AG20443 (cell line): ENCODE data around the gene MXI1.
A peak's percentile ranks its signal among the peaks of the same experiment; 100 is the strongest.

Source experiments
- DNase-seq: peaks from one replicate; pipeline ENCODE4 v3.0.0; 2012; ENCODE audit warnings: low spot score, mixed read lengths

MXI1 gene

DNA sequence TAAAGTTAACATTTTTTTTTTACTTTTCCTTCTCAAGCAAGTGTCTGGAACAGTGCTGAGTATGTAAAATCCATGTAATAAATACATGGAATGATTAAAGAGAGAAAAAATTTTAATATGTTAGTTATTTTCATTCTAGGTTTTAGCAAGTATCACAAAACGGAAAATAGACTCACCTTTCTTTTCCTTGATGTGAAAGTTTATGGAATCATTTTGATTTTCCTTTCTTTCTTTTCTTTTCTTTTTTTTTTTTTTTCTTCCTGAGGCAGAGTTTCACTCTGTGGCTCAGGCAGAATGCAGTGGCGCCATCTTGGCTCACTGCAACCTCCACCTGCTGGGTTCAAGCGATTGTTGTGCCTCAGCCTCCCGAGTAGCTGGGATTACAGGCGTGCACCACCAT is 69.2 kb downstream of the MXI1 start:
- no peak for DNase-seq

DNA sequence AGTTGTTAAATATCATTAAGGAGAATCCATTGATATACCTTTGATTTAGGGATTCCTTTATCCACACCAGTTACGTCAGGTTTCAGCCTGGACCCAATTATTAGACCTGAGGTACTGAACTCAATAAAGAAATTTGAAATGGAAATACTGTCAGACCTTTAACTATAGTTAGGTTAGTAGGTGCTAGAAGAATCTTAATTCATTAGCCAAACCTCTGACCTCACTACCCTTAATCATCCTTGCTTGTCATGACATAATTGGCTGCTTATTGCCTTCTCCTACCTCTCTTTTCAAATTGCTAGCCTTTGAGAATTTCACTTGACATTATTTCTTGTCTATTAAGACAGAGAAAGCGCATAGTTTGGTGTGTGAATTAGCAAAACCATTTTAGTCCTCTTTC is 70.2 kb downstream of the MXI1 start:
- DNase-seq, result no peak

- DNase-seq, result no peak
Observed at GRCh38 chr10:110278562-110279406, 71.4 kb downstream of the MXI1 start.

- peak; percentile 64 for DNase-seq
Observed at GRCh38 chr10:110279407-110279986, 72.1 kb downstream of the MXI1 start.

DNA sequence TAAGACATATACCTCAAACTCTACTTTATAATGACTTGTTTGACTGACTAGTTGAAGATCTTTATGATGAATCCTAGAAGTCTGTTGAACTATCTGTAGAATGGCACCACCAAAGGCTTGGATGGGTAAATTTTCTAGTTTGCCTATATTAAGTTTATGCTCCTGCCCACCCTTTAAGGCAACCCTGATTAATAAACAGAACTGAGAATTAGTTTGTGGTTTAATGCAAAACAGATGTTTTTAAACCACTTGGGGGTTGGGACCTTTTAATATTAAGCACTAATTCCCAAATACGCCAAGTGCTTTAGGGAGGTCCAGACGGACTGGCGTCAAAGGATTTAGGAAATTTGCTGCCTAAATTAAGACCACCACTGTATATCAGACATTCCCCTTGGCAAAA is 76.9 kb downstream of the MXI1 start:
- DNase-seq, result no peak

DNA sequence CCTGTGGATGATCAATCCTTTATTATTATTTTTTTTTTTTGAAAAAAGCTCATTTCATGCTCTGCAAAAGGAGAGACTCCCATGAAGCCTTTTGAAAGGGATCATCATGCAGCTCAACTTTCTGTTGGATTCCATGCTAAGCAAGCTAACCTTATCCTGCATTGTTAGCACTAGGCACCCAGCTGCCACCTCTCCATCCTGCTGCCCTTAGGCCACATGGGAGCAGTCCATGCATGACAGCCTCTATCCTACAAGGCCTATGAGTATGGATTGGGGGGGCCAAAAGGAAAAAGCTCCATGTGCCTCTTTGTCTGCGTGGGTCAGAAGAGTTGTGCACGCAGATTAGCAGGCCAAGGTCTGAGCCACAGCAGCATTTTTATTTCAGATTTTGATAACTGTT is 78.1 kb downstream of the MXI1 start:
- no peak for DNase-seq

GRCh38 chr10:110286841-110287240 is 79.4 kb downstream of the MXI1 start:
- DNase-seq, result no peak

- no peak for DNase-seq
Observed at GRCh38 chr10:110296966-110297365, 89.6 kb downstream of the MXI1 start.

DNA sequence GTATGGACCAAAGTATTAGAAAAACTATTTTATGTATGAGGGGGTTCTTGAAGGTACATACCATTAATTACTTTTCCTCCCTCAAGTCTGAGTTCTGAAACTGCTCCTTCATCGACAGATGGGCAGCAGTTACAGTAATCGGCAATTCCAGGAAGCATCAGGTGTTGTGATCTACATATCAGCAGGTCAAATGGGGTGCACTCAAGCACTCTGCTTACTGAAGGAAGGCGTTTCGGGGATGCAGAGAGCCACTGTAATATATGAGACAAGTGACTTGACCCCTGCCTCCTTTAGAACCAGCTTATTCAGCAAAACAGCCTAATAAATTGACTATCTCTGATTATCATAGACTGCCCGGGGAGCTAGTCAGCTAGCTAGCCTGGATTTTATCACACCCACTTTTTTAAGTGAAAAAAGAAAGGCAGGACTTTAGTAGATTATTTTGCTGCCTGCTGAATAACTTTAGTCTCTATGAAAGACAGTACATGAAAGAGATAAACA is 93.1 kb downstream of the MXI1 start:
- no peak for DNase-seq

DNA sequence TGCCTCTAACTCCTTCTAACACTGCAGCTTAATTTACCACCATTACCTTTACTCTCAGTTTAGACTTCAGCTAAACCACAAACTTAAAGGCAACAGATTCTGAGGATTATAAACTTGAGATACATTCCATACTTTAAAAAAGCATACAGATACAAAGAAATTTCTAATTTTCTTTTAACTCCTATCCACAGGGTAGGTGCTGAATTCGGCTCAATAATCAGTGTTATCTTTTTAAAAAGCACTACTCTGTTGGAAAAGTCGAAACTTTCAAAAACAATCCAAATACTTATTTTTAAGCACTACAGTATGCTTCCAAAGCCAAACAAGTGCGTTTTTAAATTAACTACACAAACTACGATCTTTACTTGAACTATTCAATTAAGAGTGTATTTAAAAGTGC is 96.3 kb downstream of the MXI1 start:
- DNase-seq, result no peak

- peak; percentile 73 for DNase-seq
Observed at GRCh38 chr10:110304394-110304779, 97.0 kb downstream of the MXI1 start.

GRCh38 chr10:110304780-110305421 is 97.5 kb downstream of the MXI1 start, which contains the start of gene SMNDC1:
SMNDC1 (minus strand) TSS chr10:110304920; CDS start chr10:110303587, 1,333 bp downstream.
- peak; percentile 98 for DNase-seq

- DNase-seq, result peak; percentile 61
Observed at GRCh38 chr10:110305767-110306451, 98.5 kb downstream of the MXI1 start.

GRCh38 chr10:110306452-110306768 is 99.0 kb downstream of the MXI1 start:
- DNase-seq, result no peak

- no peak for DNase-seq
Observed at GRCh38 chr10:110307805-110308204, 100.4 kb downstream of the MXI1 start.

- DNase-seq, result no peak
Observed at GRCh38 chr10:110310741-110311140, 103.3 kb downstream of the MXI1 start.

DNA sequence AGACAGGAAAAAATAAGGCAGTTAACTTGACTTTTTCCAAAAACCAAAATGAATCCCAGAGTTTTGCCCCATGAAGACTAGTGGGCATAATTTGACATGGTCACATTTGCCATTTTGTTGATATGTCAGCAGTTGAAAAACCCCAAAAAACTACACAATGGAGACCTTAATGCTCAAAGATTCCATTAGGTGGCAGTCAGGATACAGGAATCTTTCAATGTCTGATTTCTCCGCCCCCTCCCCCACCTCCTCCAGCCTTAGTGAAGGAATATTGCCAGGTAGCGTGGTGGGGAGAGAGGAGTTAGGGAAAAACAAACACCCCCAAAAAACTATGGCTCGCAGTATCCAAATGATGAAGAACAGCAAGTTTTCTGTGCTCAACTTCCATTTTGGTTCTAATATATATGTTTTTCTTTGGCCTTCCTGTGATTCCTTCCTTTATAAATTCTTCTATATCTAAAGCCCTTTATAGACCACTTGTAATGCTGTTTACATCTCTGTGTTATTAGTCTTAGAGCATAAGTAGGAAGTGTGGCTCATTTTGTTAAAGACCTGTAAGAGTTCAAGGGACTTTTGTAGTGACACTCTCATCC is 104.0 kb downstream of the MXI1 start:
- DNase-seq, result peak; percentile 66

GRCh38 chr10:110312206-110312605 is 104.8 kb downstream of the MXI1 start:
- DNase-seq, result no peak

DNA sequence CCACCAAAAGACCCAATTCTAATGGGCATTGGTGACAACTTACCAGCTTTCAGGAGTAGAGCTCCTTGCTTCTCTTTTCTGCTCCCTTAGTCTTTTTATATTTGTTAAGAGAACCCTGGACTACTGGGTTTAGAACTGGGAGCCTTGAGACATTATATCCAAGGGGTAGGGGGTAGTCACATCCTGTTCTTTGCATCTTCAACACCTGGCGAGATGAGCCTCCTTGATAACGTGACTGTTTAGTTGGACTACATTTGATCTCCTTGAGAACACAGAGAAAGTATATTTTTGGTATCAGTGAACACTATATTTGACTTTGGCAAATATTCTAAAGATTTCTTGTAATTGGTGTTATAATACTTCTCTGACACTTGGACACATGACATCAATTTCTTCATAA is 106.3 kb downstream of the MXI1 start:
- DNase-seq, result no peak

DNA sequence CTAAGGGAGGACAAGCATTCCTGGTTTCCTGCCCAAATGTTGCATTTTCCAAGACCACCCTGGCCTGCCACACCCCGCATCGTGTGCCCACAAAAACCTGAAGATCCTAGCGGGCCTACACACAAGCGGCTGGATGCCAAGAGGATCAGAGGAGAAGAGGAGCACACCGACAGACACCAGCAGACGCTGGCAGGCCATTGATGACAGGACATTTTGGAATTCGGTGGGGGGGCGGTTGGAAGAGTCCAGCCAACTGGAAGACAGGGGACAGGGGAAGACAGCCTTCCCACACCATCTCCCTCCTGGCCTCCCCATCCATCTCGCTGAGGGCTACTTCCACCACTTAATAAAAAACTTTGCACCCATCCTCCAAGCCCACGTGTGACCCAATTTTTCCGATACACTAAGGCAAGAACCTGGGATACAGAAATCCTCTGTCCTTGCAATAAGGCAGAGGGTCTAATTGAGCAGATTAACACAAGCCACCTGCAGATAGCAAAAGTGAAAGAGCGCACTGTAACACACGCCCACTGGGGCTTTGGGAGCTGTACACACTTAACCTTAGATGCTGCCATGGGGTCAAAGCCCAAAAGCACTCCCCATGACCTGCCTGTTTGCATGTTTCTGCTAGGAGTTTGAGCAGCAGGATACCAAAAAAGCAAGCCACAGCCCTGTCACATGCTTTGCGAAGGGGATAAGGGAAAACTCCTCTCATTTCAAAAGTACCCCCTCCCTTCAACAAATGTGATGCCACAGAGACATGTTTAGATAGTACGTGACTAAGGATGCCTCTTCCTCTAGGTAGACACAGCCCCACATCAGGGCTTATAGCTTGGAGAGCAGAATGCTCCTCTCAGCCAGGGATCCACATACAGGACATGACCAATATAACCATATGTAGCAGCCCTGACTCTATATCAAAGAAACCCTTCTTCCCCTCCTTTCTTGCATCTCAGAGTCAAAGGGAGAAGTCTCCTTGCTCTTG is 110.8 kb downstream of the MXI1 start:
- DNase-seq, result no peak
